Measurements from ENCODE around the gene ZBTB24.

ZBTB24 gene

DNA sequence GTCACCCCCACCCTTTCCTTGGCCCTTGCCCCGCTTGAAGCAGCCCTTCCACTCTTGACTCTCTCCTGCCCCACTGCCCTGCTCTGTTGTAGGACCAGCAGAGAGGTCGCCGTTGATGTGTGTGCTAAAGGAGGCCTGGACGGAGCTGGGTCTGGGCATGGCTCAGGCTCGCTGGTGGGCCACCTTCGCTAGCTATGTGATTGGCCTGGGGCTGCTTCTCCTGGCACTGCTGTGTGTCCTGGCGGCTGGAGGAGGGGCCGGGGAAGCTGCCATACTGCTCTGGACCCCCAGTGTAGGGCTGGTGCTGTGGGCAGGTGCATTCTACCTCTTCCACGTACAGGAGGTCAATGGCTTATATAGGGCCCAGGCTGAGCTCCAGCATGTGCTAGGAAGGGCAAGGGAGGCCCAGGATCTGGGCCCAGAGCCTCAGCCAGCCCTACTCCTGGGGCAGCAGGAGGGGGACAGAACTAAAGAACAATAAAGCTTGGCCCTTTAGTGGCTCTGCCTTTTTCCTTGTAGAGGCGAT lies 39.5 kb downstream of the ZBTB24 start:
- peaks cover 13% of the 10 kb centered on the region; the same call in 1 of the 2 replicates for H4K20me1 ChIP-seq (ENCODE audit: insufficient read depth, low read length)

DNA sequence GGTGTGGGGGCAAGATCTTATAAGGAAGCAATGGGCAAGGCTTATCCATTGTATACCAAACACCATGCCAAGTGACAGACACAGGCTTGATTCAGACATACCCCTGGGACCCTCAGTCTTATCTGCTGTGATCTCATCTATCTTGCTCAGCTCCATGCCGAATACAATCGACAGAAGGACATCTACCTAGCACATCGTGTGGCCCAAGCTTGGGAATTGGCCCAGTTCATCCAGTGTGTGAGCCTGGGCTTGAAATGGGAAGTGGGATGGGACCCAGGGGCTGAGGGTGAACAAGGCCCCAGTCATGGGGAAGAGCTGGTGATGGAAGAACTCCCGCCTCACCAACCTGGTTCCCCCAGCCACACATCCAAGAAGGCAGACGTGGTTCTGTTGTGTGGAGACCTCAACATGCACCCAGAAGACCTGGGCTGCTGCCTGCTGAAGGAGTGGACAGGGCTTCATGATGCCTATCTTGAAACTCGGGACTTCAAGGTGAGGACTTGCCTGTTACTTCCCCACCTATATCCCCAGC lies 40.6 kb downstream of the ZBTB24 start:
- no peak overlapping the region for H2AFZ ChIP-seq (ENCODE audit: low read depth, low read length)
- DNase-seq (no peak), ATAC-seq (ENCODE audit: insufficient read depth, low read depth) (no peak)
- peak overlapping the region; percentile 93 for H3K4me2 ChIP-seq (ENCODE audit: insufficient read depth, low read length)
- no peak overlapping the region for H3K27ac ChIP-seq (ENCODE audit: low read length)
- no peaks in the 10 kb centered on the region for H3K9me3 ChIP-seq (ENCODE audit: insufficient read depth, low read length, severe bottlenecking)
- H4K20me1 ChIP-seq (ENCODE audit: insufficient read depth, low read length) = peaks cover 10% of the 10 kb centered on the region; the same call in 1 of the 2 replicates
- peaks cover 33% of the 10 kb centered on the region for H3K4me1 ChIP-seq (ENCODE audit: insufficient read depth, low read length)
- H3K9ac ChIP-seq (ENCODE audit: low read depth, low read length) = no peak overlapping the region
- H3K4me3 ChIP-seq (ENCODE audit: low read depth in 1 of 2, low read length in 2 of 2) = peak overlapping the region in 1 of 2 experiments; percentile 67; a peak in 2 of 4 replicates
- H3K36me3 ChIP-seq (ENCODE audit: insufficient read depth, low read length) = peaks cover 55% of the 10 kb centered on the region
- TF ChIP-seq EZH2 (IDR thresholded peaks at IDR 0.05; ENCODE audit: borderline replicate concordance, low read depth, low read length, severe bottlenecking) = no peak
- TF ChIP-seq, protein P1, sequence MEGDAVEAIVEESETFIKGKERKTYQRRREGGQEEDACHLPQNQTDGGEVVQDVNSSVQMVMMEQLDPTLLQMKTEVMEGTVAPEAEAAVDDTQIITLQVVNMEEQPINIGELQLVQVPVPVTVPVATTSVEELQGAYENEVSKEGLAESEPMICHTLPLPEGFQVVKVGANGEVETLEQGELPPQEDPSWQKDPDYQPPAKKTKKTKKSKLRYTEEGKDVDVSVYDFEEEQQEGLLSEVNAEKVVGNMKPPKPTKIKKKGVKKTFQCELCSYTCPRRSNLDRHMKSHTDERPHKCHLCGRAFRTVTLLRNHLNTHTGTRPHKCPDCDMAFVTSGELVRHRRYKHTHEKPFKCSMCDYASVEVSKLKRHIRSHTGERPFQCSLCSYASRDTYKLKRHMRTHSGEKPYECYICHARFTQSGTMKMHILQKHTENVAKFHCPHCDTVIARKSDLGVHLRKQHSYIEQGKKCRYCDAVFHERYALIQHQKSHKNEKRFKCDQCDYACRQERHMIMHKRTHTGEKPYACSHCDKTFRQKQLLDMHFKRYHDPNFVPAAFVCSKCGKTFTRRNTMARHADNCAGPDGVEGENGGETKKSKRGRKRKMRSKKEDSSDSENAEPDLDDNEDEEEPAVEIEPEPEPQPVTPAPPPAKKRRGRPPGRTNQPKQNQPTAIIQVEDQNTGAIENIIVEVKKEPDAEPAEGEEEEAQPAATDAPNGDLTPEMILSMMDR (IDR thresholded peaks at IDR 0.05; ENCODE audit: borderline replicate concordance, extremely low read depth, low read length, poor library complexity, severe bottlenecking) = no peak
- peaks cover 6% of the 10 kb centered on the region; the same call in 1 of the 2 replicates for H3K79me2 ChIP-seq (ENCODE audit: insufficient read depth, low read length)
- no peaks in the 10 kb centered on the region for H3K27me3 ChIP-seq (ENCODE audit: insufficient read depth, low read length, poor library complexity)

More for the DNA sequence above, 39.5 kb downstream of the ZBTB24 start:
- peaks cover 6% of the 10 kb centered on the region; the same call in 1 of the 2 replicates for H3K79me2 ChIP-seq (ENCODE audit: insufficient read depth, low read length)
- H3K9ac ChIP-seq (ENCODE audit: low read depth, low read length) = no peak overlapping the region
- H2AFZ ChIP-seq (ENCODE audit: low read depth, low read length) = no peak overlapping the region
- H3K27me3 ChIP-seq (ENCODE audit: insufficient read depth, low read length, poor library complexity) = no peaks in the 10 kb centered on the region
- no peak overlapping the region for H3K27ac ChIP-seq (ENCODE audit: low read length)
- no peaks in the 10 kb centered on the region for H3K9me3 ChIP-seq (ENCODE audit: insufficient read depth, low read length, severe bottlenecking)
- no peak overlapping the region for H3K4me3 ChIP-seq (ENCODE audit: low read depth in 1 of 2, low read length in 2 of 2)
- TF ChIP-seq, protein P1 (IDR thresholded peaks at IDR 0.05; ENCODE audit: borderline replicate concordance, extremely low read depth, low read length, poor library complexity, severe bottlenecking) = no peak
- no peak for TF ChIP-seq EZH2 (IDR thresholded peaks at IDR 0.05; ENCODE audit: borderline replicate concordance, low read depth, low read length, severe bottlenecking)
- H3K4me1 ChIP-seq (ENCODE audit: insufficient read depth, low read length) = peaks cover 33% of the 10 kb centered on the region
- peaks cover 55% of the 10 kb centered on the region for H3K36me3 ChIP-seq (ENCODE audit: insufficient read depth, low read length)
- ATAC-seq (ENCODE audit: insufficient read depth, low read depth) (no peak), DNase-seq (no peak)
- H3K4me2 ChIP-seq (ENCODE audit: insufficient read depth, low read length) = no peak overlapping the region

DNA sequence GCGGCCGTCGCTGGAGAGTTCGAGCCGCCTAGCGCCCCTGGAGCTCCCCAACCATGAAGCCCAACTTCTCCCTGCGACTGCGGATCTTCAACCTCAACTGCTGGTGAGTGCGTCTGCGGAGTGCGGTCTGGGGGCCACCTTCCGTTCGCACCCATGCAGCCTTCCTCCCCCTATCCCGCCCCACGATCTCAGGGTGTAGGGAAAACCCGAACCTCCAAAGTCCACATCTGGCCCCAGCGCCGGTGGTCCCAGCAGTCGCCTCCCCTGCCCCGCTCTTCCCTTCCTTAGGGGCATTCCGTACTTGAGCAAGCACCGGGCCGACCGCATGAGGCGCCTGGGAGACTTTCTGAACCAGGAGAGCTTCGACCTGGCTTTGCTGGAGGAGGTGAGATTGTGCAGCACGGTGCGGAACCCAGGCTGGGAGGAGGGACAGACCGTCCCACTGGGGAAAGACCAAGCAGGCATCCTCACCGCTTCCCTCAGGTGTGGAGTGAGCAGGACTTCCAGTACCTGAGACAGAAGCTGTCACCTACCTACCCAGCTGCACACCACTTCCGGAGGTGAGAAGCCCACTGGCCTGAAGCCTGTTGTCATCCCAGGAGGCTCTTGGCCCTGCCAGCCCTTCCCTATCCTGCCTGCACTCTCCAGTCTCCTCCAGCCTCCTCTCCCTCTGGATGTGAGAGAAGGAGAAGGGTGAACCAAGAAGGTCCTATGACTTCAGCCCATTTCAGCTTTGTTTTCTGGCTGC lies 41.8 kb downstream of the ZBTB24 start:
- H3K9me3 ChIP-seq (ENCODE audit: insufficient read depth, low read length, severe bottlenecking) = no peaks in the 10 kb centered on the region
- ATAC-seq (ENCODE audit: insufficient read depth, low read depth) = peak; percentile 55
- H3K4me1 ChIP-seq (ENCODE audit: insufficient read depth, low read length) = peaks cover 33% of the 10 kb centered on the region
- peak overlapping the region; percentile 55 to 67; a peak in 3 of 4 replicates for H3K4me3 ChIP-seq (ENCODE audit: low read depth in 1 of 2, low read length in 2 of 2)
- H3K27ac ChIP-seq (ENCODE audit: low read length) = peak overlapping the region; percentile 61
- peak overlapping the region; percentile 82 for H3K9ac ChIP-seq (ENCODE audit: low read depth, low read length)
- TF ChIP-seq, protein P1 (IDR thresholded peaks at IDR 0.05; ENCODE audit: borderline replicate concordance, extremely low read depth, low read length, poor library complexity, severe bottlenecking) = peak; percentile 44
- no peak for TF ChIP-seq EZH2 (IDR thresholded peaks at IDR 0.05; ENCODE audit: borderline replicate concordance, low read depth, low read length, severe bottlenecking)
- no peaks in the 10 kb centered on the region for H3K27me3 ChIP-seq (ENCODE audit: insufficient read depth, low read length, poor library complexity)
- peak; percentile 57 for DNase-seq
- H4K20me1 ChIP-seq (ENCODE audit: insufficient read depth, low read length) = peaks cover 10% of the 10 kb centered on the region; the same call in 1 of the 2 replicates
- H3K4me2 ChIP-seq (ENCODE audit: insufficient read depth, low read length) = peak overlapping the region; percentile 93
- peaks cover 44% of the 10 kb centered on the region for H3K36me3 ChIP-seq (ENCODE audit: insufficient read depth, low read length)
- H3K79me2 ChIP-seq (ENCODE audit: insufficient read depth, low read length) = peaks cover 6% of the 10 kb centered on the region; the same call in 1 of the 2 replicates
- peak overlapping the region; percentile 77 for H2AFZ ChIP-seq (ENCODE audit: low read depth, low read length)
